Neural progenitor cell (in vitro differentiated cells): ENCODE data around the gene MEF2D. TPM values are rescaled to one million over a fixed set of nuclear protein-coding genes. Genes with fewer than 3 reads are reported as not detected.

ENCODE experiments used
- DNase-seq: peaks from one replicate; pipeline ENCODE4 v3.0.0-alpha.2; 2016; ENCODE audit warnings: low spot score
- H2AFZ ChIP-seq: fragments of 200-600 bp; sonication (generic); replicated peaks from 2 replicates; pipeline ENCODE4 v1.6.1; 2016; ENCODE audit warnings: antibody characterized with exemption
- H3F3A ChIP-seq: fragments of 200-600 bp; sonication (generic); 2 replicates; pipeline ENCODE4 v1.6.1; 2016; ENCODE audit warnings: antibody characterized with exemption, low read depth
- H3K27ac ChIP-seq: fragments of 200-600 bp; sonication (generic); 2 replicates; pipeline ENCODE4 v1.5.1; 2016; ENCODE audit warnings: mild to moderate bottlenecking
- H3K27me3 ChIP-seq: fragments of 200-600 bp; sonication (generic); 2 replicates; pipeline ENCODE4 v1.6.1; 2016; ENCODE audit warnings: mild to moderate bottlenecking, moderate library complexity
- H3K36me3 ChIP-seq: fragments of 200-600 bp; sonication (generic); 2 replicates; pipeline ENCODE4 v1.5.1; 2016
- H3K4me1 ChIP-seq: fragments of 200-600 bp; sonication (generic); 2 replicates; pipeline ENCODE4 v1.6.1; 2016; ENCODE audit warnings: mixed run types
- H3K4me2 ChIP-seq: fragments of 200-600 bp; sonication (generic); 2 replicates; pipeline ENCODE4 v1.6.1; 2016
- H3K4me3 ChIP-seq: fragments of 200-600 bp; sonication (generic); 2 replicates; pipeline ENCODE4 v1.5.1; 2016
- H3K79me2 ChIP-seq: fragments of 200-600 bp; sonication (generic); 2 replicates; pipeline ENCODE4 v1.6.1; 2016; ENCODE audit warnings: low read depth
- H3K9ac ChIP-seq: fragments of 200-600 bp; sonication (generic); 2 replicates; pipeline ENCODE4 v1.6.1; 2016
- H3K9me3 ChIP-seq: fragments of 200-600 bp; sonication (generic); 2 replicates; pipeline ENCODE4 v1.5.1; 2016; ENCODE audit warnings: low read depth
- H4K20me1 ChIP-seq: fragments of 200-600 bp; sonication (generic); 2 replicates; pipeline ENCODE4 v1.6.1; 2016; ENCODE audit warnings: low read depth
- H3K27ac Mint-ChIP-seq: 3 replicates; pipeline ENCODE4 v1.8.0; 2021; ENCODE audit warnings: mixed read lengths
- H3K27me3 Mint-ChIP-seq: 2 replicates; pipeline ENCODE4 v1.8.0; 2022; ENCODE audit warnings: low read depth, mild to moderate bottlenecking, inconsistent platforms, moderate library complexity, mixed read lengths; ENCODE audit not compliant: insufficient read depth
- H3K36me3 Mint-ChIP-seq: 3 replicates; pipeline ENCODE4 v1.8.0; 2021; ENCODE audit warnings: mixed read lengths
- H3K4me1 Mint-ChIP-seq: 3 replicates; pipeline ENCODE4 v1.8.0; 2021; ENCODE audit warnings: mixed read lengths
- H3K4me3 Mint-ChIP-seq: 3 replicates; pipeline ENCODE4 v1.8.0; 2021; ENCODE audit warnings: mild to moderate bottlenecking, moderate library complexity, mixed read lengths
- H3K9me3 Mint-ChIP-seq: 3 replicates; pipeline ENCODE4 v1.8.0; 2020; ENCODE audit warnings: mixed read lengths
- CTCF ChIP-seq: fragments of 200-600 bp; sonication (generic); IDR thresholded peaks from 2 replicates; pipeline ENCODE4 v1.5.1; 2017; ENCODE audit warnings: antibody characterized with exemption, mild to moderate bottlenecking
- EZH2 ChIP-seq: fragments of 200-600 bp; sonication (generic); IDR thresholded peaks from 2 replicates; pipeline ENCODE4 v1.6.1; 2017; ENCODE audit warnings: antibody characterized with exemption, mild to moderate bottlenecking, moderate library complexity
- EZH2phosphoT487 ChIP-seq: fragments of 200-600 bp; sonication (generic); IDR thresholded peaks from 2 replicates; pipeline ENCODE4 v1.6.1; 2017; ENCODE audit warnings: antibody characterized with exemption
- total RNA-seq: library from RNA; depleted of rRNA; stranded (reverse); fragments of >200 nt; gene quantifications from 2 replicates; pipeline ENCODE4 v1.2.3, GENCODE V29; 2015; ENCODE audit warnings: low replicate concordance

The MEF2D gene
- total RNA-seq, 1 donor from 2014 or later = 1.8 TPM

GRCh38 chr1:156508955-156509234, 8.3 kb upstream of the MEF2D start:
- no peak overlapping the region for H3K4me3 ChIP-seq
- no peak overlapping the region for H2AFZ ChIP-seq
- Mint-ChIP-seq H3K4me3 (no peak overlapping the region), H3K36me3 (no peaks in the 10 kb centered on the region), H3K27ac (no peak overlapping the region), H3K27me3 (peaks cover 11% of the 10 kb centered on the region), H3K9me3 (no peaks in the 10 kb centered on the region), H3K4me1 (peaks cover 25% of the 10 kb centered on the region)
- H3K4me1 ChIP-seq = peaks cover 5% of the 10 kb centered on the region
- no peak for DNase-seq
- no peak overlapping the region for H3K9ac ChIP-seq
- H3K36me3 ChIP-seq = no peaks in the 10 kb centered on the region
- H4K20me1 ChIP-seq = no peaks in the 10 kb centered on the region
- no peaks in the 10 kb centered on the region for H3K79me2 ChIP-seq
- peaks cover 11% of the 10 kb centered on the region for H3F3A ChIP-seq
- H3K4me2 ChIP-seq = no peak overlapping the region
- TF ChIP-seq CTCF = no peak
- TF ChIP-seq EZH2 = no peak
- TF ChIP-seq EZH2phosphoT487 = no peak
- no peaks in the 10 kb centered on the region for H3K27me3 ChIP-seq
- no peaks in the 10 kb centered on the region for H3K9me3 ChIP-seq
- H3K27ac ChIP-seq = no peak overlapping the region

- no peak overlapping the region for H3K4me3 Mint-ChIP-seq
- H3K79me2 ChIP-seq = no peaks in the 10 kb centered on the region
- H3K27ac ChIP-seq = no peak overlapping the region
- H3K4me1 Mint-ChIP-seq = peaks cover 29% of the 10 kb centered on the region
- H3K4me3 ChIP-seq = no peak overlapping the region
- H3K36me3 Mint-ChIP-seq = no peaks in the 10 kb centered on the region
- no peak overlapping the region for H3K4me2 ChIP-seq
- no peaks in the 10 kb centered on the region for H3K27me3 ChIP-seq
- TF ChIP-seq EZH2 (no peak), EZH2phosphoT487 (no peak), CTCF (no peak)
- H3K4me1 ChIP-seq = peaks cover 9% of the 10 kb centered on the region
- H4K20me1 ChIP-seq = no peaks in the 10 kb centered on the region
- no peaks in the 10 kb centered on the region for H3K9me3 ChIP-seq
- no peak overlapping the region for H3K9ac ChIP-seq
- no peak for DNase-seq
- no peaks in the 10 kb centered on the region for H3K36me3 ChIP-seq
- peak overlapping the region; percentile 24 for H3K27ac Mint-ChIP-seq
- peak overlapping the region; percentile 7 for H2AFZ ChIP-seq
- H3K9me3 Mint-ChIP-seq = no peaks in the 10 kb centered on the region
- peaks cover 16% of the 10 kb centered on the region for H3F3A ChIP-seq
- H3K27me3 Mint-ChIP-seq = peaks cover 8% of the 10 kb centered on the region
These were observed 7.8 kb upstream of the MEF2D start for GRCh38 chr1:156508205-156508954.

GRCh38 chr1:156506450-156506849, 5.9 kb upstream of the MEF2D start:
- Histone ChIP-seq H3K36me3 (no peaks in the 10 kb centered on the region), H3K9ac (no peak overlapping the region), H3K9me3 (no peaks in the 10 kb centered on the region), H4K20me1 (no peaks in the 10 kb centered on the region), H3K27me3 (no peaks in the 10 kb centered on the region), H2AFZ (no peak overlapping the region), H3K4me1 (peaks cover 13% of the 10 kb centered on the region), H3K79me2 (no peaks in the 10 kb centered on the region), H3K27ac (no peak overlapping the region), H3F3A (peaks cover 24% of the 10 kb centered on the region), H3K4me3 (no peak overlapping the region), H3K4me2 (no peak overlapping the region)
- Mint-ChIP-seq H3K36me3 (no peaks in the 10 kb centered on the region), H3K4me1 (peaks cover 45% of the 10 kb centered on the region), H3K27ac (no peak overlapping the region), H3K4me3 (no peak overlapping the region), H3K9me3 (no peaks in the 10 kb centered on the region), H3K27me3 (peaks cover 6% of the 10 kb centered on the region)
- no peak for DNase-seq
- TF ChIP-seq CTCF = no peak
- TF ChIP-seq EZH2 = no peak
- TF ChIP-seq EZH2phosphoT487 = no peak
